GM21529 (cell line): Measurements from ENCODE around the gene UBE2J2.

Experiments used
- ATAC-seq: cut with Tn5 transposase; IDR thresholded peaks from one replicate; pipeline ENCODE4 v1.9.1; 2021; ENCODE audit not compliant: unreplicated experiment

The UBE2J2 gene

DNA sequence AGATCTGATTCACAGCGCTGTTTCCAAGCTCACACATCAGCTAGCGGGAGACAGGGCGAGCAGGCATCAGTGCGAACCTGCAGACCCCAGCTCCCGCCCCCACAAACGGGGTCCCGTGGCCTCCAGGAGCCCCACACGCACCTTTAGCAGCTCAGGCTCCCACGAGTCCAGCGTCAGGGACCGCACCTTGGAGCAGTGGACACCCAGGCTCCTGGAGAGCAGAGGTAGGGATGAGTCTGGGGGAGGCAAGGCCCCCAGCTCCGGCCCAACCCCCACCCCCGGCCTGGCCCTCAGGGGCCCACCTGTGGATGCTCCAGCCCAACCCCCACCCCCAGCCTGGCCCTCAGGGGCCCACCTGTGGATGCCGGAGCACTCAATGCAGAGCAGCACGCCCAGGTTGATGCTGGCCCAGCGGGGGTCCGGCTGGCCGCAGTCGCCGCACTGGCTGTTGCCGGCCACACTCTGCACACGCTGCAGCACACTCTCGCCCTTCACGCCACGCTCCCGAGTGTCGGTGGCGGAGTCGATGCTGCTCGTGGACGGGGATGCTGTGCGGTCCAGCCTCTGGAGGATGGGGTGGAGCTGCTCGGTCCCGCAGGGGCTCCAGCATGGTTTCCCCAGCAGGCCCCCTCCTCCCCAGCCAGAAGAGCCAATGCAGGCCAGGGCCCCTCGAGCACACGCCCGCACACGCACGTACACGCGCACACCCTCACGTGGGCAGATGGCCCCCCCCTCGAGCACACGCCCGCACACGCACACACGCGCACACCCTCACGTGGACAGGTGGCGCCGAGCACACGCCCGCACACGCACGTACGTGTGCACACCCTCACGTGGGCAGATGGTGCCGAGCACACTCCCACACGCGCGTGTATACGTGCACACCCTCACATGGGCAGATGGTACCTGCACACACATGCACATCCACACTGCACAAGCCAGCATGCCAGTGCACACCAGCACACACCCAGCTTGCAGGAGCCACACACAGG, 22.7 kb upstream of the UBE2J2 start:
- ATAC-seq, result no peak

DNA sequence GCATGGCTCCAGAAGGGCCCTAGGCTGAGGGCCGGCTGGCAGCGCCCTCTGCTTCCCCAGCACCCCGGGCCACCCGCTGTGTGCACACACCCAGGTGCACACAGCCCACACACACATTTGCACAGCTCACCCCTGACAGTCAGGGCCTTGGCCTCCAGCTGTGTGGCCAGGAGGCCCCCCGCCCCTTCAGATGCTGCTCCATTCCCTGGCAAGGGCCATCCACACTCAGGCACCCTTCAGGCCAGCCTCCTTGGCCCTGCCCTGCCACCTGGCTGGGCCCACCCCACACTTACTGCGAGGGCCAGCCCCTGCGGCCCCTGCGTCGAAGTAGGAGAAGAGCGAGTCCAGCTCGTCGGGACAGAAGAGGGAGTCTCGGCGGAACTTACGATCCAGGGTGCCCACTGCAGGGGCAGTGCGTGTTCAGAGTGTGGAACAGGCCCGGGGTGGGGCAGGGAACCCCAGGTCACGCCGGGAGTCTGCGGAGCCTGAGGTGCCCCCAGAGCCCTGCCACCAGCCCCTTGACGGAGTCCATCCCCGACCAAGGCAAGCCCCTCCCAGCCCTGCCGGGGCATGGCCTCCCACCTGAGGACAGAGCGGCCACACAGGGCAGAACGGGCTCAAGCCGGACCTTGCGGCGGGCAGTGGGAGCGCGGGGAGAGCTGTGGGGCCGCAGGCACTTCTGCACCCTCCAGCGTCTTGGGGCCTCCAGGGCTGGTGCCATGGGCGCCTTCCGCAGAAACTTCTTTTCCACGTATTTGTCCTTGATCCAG, 21.7 kb upstream of the UBE2J2 start:
- no peak for ATAC-seq

DNA sequence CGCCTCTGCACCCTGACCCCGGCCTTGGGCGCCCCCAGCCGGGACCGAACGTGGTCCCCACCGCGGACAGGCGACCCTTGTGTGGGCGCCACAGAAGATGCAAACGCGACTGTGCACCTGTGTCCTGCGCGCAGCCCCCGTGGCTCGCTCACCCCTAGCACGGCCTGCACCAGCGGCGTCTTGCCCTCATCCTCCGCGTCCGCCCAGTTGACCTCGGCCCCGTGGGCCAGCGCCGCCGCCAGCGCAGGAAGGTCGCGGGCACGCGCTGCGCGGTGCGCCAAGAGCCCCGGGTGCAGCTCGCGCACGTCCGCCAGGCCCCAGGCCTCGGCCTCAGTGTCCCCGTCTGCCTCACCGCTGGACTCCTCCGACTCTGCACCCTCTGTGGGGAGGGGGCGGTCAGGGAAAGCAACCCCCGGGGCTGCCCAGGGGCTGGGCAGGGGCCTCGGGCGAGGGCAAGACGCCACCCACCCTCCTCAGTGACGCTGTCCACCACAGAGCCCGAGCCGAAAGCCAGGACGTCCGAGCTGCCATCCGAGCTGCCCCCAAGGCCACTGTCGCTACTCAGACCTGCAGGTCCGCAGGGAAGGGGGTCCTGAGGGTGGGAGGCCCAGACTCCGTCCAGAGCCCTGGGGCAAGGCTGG, 20.7 kb upstream of the UBE2J2 start:
- ATAC-seq, result no peak

DNA sequence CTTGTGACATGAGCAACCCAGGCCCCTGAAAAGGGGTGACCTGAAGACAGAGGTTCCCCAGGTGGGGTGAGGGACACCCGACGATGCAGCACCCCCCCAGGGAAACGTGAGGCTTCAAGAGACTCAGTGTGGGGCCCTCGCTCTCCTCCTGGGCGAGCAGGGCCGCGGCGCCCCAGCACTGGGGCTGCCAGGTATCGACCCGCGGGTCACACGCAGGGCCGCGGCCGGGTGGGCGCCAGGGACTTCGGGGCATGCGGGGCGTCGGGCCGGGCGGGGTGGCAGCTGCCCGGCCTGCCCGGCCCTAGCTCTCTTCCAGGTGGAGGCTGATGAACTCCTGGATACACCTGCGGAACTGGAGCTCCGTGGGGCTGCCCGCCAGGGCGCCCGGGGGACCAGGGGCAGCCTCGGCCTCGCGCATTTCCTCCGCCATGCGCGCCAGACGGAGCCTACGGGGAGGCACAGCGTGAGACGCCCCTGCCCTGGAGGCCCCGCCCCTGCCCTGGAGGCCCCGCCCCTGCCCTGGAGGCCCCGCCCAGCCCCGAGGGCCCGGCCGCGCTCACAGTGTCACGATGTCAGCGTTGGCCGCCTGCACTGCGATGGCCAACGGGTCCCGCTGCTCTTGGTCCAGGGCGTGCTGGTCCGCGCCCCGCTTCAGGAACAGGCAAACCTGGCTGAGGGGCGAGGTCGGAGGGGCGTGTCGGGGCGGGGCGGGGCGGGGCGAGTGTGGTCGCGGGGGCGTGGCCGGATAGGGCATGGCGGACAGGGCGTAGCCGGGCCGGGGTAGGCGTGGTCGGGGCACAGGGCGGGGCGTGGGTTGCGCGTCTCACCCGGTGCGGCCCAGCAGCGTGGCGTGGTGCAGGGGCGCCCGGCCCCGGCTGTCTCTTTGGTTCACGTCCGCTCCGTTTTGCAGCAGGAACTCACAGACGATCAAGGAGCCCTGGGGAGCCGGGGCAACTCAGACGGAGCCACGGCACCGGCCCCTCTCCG, 19.9 kb upstream of the UBE2J2 start:
- no peak for ATAC-seq

DNA sequence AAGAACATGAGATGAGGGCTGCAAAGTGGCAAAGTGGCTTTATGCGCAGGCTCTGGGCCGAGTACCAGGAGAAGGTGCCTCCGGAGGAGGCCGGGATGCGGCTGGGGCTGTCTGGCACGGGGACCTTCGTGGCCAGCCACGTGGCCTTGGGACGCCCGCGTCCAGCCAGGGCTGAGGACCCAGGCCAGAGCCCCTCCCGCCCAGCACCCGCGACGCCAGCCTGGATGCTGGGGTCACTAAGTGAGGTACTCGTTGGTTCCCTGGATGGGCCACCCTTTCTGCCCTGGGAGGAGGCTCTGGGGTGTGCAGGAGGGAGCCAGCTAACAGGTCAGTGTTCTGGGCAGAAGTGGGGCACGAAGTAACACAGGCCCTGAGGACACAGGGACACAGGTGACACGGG, 19.2 kb upstream of the UBE2J2 start:
- ATAC-seq, result no peak

DNA sequence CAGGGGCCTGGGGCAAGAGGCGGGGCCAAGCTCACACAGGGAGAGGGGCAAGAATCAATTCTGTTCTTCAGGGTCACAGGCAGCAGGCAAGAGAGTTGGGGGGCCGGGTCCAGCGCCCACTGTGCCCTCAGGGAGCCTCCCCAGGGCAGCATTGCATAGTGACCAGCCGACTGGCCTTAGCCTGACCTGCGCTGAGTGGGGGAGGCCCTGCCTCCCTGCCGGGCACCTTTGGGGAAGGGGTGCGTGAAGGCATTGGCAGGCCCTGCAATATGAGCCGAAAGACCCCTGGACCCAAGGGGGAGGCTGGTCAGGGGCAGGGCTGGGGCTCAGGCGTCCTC, 18.8 kb upstream of the UBE2J2 start:
- ATAC-seq, result no peak

DNA sequence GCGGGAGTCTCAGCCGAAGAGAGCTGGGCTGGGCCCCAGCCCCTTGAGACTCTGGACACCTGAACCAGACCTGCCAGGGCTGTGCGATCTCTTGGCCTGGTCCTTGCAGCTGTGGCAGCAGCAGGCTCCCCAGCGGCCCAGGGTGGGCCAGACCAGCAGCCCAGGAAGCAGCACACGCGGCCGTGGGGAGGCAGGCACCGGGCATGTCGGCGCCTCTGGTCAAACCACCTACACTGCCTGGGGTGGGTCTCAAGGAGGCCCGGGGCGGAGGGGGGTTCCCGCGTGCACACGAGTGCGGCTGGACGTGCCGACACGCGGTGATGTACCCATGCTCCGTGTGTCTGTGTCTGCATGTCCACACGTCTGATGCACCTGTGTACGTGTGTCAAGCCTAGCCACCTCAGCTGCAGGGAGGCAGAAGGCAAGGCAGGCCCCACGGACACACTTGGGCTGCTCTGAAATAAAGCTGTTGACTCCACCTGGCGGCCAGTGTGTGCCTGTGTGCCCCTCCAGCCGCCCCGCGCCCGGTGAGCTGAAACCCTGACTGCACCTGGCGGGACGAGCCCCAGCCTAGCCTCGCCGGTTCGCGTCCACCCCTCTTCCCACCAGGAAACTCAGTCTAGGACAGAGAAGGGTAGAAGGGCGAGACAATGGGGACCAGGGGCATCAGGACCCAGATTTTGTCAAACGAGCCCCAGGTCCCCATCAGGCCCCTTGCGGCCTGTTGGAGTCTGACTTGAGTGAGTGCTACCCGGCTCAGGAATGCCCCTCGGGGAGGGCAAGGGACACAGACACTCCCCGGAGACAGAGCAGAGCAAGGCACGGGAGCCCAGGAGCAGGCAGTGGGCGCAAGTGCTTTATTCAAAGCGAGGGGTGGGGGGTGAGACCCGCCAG, 18.1 kb upstream of the UBE2J2 start:
- ATAC-seq, result no peak

DNA sequence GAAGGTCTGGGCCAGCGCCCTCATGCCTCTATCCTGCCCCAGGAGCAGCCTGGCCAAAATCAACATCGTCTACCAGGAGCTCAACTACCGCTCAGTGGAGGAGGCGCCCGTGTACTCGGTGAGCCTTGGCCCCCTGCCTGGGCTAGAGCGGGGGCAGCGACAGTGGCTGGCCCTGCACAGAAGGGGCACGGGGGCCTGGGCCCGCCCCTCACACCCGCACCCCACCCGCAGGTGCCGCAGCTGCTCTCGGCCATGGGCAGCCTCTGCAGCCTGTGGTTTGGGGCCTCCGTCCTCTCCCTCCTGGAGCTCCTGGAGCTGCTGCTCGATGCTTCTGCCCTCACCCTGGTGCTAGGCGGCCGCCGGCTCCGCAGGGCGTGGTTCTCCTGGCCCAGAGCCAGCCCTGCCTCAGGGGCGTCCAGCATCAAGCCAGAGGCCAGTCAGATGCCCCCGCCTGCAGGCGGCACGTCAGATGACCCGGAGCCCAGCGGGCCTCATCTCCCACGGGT, 17.4 kb upstream of the UBE2J2 start:
- ATAC-seq, result no peak

DNA sequence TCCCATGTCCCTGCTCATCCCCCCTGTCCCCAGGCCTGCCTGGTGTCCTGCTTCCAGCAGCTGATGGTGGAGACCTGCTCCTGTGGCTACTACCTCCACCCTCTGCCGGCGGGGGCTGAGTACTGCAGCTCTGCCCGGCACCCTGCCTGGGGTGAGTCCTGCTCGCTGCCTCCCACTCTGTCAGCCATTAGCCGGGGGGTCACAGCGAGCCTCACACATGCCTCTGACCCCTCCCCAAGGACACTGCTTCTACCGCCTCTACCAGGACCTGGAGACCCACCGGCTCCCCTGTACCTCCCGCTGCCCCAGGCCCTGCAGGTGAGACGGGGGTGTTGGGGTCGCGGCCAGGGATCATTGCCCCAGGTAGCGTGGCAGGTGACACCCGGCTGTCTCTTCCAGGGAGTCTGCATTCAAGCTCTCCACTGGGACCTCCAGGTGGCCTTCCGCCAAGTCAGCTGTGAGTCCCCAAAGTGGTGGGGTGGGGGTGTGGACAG, 16.6 kb upstream of the UBE2J2 start:
- no peak for ATAC-seq

DNA sequence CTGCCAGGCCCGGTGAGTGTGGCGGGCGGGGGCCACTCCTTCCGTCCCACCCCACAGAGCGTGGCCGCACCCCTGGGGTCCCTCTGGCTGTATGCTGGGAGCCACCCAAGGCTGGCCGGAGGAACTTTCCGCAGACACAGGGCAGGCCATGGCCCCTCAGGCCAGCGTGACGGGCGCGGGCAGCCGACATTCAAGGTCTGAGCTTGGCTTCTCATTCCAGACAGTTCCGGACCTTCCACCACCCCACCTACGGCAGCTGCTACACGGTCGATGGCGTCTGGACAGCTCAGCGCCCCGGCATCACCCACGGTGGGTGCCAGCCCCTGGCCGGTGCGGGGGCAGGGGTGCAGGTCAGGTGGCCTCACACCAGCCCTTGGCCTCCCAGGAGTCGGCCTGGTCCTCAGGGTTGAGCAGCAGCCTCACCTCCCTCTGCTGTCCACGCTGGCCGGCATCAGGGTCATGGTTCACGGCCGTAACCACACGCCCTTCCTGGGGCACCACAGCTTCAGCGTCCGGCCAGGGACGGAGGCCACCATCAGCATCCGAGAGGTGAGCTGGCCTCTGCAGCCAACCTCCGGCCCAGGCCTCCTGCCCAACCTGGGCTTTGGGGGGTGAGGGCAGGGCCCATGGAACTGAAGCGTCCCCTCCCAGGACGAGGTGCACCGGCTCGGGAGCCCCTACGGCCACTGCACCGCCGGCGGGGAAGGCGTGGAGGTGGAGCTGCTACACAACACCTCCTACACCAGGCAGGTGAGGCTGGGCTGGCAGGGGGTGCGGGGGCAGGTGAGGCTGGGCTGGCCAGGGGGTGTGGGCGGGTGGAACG, 13.8 kb upstream of the UBE2J2 start:
- no peak for ATAC-seq

DNA sequence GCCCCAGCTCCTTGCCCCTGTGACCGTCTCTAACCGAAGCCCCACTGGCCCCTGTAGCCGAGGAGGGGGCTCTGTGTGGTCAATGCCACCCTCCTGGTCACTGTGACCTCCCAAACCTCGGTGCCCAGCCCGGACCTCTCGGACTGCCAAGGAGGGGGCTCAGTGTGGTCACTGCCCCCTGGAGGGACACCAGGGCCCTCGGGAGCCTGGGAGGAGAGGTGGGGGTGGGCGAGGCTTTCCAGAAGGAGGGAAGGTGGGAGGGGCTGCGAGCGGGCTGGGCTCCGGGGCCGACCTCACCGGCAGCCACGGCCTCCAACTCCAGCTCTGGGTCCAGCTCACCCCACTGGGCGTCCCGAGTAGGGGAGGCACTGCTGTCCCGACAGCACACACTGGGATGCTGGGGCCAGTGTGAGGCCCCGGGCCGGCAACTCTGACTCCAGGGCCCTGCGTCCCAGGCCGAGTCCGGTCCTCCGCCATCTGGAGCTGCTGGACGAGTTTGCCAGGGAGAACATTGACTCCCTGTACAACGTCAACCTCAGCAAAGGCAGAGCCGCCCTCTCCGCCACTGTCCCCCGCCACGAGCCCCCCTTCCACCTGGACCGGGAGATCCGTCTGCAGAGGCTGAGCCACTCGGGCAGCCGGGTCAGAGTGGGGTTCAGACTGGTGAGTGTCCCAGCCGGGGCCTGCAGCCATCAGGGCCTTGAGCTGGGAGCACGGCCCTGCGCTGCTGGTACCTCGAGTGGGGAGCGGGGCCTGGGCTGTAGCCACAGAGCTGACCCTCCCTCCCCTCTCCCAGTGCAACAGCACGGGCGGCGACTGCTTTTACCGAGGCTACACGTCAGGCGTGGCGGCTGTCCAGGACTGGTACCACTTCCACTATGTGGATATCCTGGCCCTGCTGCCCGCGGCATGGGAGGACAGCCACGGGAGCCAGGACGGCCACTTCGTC, 12.9 kb upstream of the UBE2J2 start:
- no peak for ATAC-seq

DNA sequence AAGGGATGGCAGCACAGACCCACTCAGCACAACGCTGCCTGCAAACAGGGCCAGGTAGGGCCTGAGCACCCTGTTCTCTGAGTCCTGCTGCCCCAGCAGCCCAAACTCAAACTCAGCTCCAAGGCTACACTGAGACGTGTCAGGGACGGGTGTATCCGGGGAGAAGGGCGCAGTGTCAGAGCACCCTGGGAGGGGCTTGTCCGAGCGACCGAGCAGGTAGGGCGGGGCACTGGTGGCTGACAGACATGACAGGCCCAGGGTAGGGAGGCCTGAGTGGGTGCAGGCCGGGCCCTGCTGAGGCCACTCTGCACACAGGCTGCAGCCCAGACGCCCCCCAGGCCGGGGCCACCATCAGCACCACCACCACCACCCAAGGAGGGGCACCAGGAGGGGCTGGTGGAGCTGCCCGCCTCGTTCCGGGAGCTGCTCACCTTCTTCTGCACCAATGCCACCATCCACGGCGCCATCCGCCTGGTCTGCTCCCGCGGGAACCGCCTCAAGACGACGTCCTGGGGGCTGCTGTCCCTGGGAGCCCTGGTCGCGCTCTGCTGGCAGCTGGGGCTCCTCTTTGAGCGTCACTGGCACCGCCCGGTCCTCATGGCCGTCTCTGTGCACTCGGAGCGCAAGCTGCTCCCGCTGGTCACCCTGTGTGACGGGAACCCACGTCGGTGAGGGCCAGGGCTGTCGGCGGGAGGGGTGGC, 12.1 kb upstream of the UBE2J2 start:
- no peak for ATAC-seq

DNA sequence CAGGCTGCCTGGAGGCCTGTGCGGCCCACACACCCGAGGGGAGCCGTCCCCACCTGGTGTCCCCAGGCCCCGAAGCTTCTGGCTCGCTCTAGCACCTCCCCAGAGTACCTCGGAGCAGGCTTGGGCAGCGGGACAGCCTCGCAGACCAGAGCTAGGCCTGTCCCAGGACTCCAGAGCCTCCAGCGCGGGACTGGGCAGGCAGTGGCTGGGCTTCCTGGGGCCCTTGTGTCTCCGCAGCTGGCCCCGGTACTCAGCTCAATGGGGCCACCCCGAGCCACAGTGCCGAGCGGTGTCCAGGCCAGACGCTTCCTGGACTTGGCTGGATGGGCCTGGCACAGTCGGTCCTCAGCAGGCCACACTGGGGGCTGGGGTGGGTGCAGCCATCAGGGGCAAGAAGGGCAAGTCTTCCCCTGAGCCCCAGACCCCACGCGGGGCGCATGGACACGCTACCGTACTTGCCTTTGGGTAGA, 11.5 kb upstream of the UBE2J2 start:
- no peak for ATAC-seq

DNA sequence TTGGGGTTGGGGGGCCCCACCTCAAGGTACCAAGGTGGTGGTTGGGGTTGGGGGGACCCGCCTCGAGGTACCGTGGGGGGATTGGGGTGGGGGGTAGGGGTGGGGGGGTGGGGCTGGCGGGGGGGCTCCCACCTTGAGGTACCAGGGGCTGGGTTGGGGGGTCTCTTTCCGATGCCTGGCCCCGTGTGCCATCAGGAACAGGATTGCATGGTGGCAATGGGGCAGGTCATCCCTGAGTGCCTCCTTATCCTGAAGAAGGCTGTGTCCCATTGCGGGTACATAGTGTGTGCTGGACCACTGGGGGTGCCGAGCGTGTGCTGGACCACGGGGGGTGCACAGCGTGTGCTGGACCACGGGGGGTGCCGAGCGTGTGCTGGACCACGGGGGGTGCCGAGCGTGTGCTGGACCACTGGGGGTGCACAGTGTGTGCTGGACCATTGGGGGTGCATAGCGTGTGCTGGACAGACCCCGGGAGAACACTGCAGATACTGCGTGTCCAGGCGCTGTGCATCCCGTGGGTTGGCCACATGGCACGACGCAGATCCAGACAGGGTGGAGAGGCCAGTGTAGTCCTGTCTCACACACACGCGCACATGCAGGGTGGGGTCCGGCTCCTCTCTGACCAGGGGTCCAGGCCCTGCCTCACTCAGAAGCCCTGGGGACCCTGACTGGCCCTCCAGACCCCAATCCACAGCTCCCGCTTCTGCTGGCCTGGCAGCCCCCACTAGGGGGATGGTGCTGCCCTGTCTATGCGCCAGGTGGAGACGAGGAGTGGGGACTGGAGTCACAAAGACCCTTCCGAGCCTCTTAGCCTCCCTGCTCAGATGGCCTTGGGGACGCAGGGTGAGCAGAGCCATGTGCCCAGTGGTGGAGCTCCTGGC, 10.8 kb upstream of the UBE2J2 start:
- ATAC-seq, result no peak

DNA sequence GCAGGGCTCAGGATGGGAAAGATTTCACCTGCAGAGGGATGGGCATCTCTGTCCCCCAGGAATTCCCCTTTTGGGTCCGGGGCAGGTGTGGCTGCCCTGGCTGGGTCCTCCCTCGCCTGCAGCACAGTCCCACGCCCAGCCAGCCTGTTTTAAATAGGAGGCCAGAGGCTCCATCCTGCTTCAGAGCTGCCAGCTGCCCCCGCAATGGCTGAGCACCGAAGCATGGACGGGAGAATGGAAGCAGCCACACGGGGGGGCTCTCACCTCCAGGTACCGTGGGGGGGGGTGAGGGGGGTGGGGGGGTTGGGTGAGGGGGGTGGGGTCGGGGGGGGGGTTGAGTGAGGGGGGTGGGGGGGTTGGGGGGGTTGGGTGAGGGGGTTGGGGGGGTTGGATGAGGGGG, 10.2 kb upstream of the UBE2J2 start:
- ATAC-seq, result no peak
